ENCODE measurements around the gene ANKDD1B.

ANKDD1B gene

DNA sequence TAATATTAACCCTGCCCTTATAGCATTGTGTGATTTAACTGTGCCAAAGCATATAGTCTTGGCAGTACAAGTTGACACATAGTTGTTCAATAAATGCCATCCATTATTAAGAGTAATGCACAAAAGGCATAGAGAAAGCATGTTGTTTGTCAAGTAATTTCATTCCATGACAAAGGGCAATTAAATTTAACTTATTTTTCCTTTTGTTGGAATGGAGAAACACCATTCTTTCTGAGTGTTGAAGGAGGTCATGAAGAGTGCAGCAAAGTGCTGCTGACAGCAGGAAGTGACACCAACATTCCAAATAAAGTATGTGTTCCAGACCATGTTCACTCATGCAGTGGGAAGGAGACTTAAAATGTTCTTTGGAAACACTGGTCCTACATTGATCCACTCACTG, 29.1 kb downstream of the ANKDD1B start:
- no peak overlapping the region for H3K4me2 ChIP-seq (ENCODE audit: low read length)
- no peaks in the 10 kb centered on the region for H3K36me3 ChIP-seq (ENCODE audit: insufficient read depth, low read length)
- no peaks in the 10 kb centered on the region for H3K9me3 ChIP-seq (replicated peaks; ENCODE audit: low read length)
- H3K4me3 ChIP-seq (ENCODE audit: low read length): no peak overlapping the region
- H3K4me1 ChIP-seq (ENCODE audit: control insufficient read depth, insufficient read depth, low read length): peaks cover 9% of the 10 kb centered on the region
- H3K9ac ChIP-seq (ENCODE audit: low read depth, low read length): no peak overlapping the region
- no peaks in the 10 kb centered on the region for H3K27me3 ChIP-seq (ENCODE audit: control insufficient read depth, insufficient read depth, low read length)

DNA sequence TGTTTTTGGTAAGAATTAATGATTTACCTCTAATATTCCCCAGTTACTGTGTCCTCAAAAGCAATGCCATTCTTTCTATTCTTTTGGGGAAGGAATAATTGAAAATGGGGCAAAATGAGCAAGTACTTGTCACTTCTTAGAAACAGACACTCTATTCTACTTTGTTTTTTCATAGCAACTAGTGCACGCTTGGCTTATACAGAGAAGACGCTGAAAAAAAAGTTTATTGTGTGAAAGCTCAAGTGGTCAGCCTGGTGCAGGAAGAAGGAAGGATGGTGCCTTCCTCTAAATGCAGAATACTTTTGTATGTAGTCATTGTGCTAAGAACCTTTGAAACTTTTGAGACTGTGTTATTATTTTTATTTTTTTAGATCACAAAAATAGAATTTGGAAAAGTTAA, 29.6 kb downstream of the ANKDD1B start:
- Histone ChIP-seq H3K4me3 (ENCODE audit: low read length) (no peak overlapping the region), H3K9ac (ENCODE audit: low read depth, low read length) (no peak overlapping the region), H3K36me3 (ENCODE audit: insufficient read depth, low read length) (no peaks in the 10 kb centered on the region), H3K4me1 (ENCODE audit: control insufficient read depth, insufficient read depth, low read length) (peaks cover 9% of the 10 kb centered on the region), H3K27me3 (ENCODE audit: control insufficient read depth, insufficient read depth, low read length) (no peaks in the 10 kb centered on the region), H3K4me2 (ENCODE audit: low read length) (no peak overlapping the region), H3K9me3 (replicated peaks; ENCODE audit: low read length) (no peaks in the 10 kb centered on the region)

DNA sequence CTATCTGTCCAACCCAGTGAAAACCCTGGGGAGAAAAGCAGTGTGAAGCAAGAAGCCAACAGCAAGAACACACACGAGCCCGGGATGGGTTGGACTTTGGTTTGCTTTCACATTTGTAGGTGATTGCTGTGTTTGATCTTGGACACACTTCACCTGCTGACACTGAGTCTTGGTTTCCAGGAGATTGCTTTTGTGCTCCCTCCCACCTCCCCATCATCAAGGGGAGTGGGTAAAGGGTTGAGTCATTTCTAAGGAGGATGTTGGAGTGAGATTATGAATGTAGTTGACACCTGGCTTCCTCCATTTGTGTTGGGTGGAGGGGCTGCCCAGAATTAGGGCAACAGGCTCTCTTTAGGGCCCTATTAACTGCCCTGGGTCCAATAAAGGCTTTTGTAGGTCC, 37.5 kb downstream of the ANKDD1B start:
- Histone ChIP-seq H3K27me3 (ENCODE audit: control insufficient read depth, insufficient read depth, low read length) (no peaks in the 10 kb centered on the region), H3K4me2 (ENCODE audit: low read length) (no peak overlapping the region), H3K36me3 (ENCODE audit: insufficient read depth, low read length) (no peaks in the 10 kb centered on the region), H3K9ac (ENCODE audit: low read depth, low read length) (no peak overlapping the region), H3K9me3 (replicated peaks; ENCODE audit: low read length) (no peaks in the 10 kb centered on the region), H3K4me1 (ENCODE audit: control insufficient read depth, insufficient read depth, low read length) (peaks cover 8% of the 10 kb centered on the region), H3K4me3 (ENCODE audit: low read length) (no peak overlapping the region)

DNA sequence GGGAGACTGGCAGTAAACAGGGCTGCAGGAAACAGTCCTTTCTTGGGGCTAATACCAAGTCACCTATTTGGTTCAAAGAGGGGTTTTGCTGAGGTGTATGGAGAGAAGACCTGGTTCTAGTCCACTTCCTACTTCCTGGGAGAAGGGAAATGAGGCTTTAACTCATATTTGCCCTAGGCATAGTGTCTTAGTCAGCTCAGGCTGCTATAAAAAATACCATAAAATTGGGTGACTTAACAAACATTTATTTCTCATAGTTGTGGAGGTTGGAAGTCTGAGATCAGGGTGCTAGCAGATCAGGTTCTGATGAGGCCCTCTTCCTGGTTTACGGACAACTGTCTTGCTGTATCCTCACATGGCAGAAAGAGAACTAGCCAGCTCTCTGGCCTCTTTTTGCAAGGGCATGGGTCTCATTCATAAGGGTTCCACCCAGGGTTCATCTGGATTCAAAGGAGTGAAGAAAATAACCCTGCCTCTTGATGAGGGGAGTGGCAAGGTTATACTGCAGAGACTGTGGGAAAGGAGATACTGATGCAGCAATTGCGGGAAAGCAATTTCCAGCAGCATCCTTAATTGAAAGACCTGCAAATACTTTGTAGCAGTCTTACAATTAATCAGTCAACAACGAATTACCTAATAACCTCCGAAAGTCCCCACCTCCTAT, 40.5 kb downstream of the ANKDD1B start:
- Histone ChIP-seq H3K9ac (ENCODE audit: low read depth, low read length) (no peak overlapping the region), H3K27me3 (ENCODE audit: control insufficient read depth, insufficient read depth, low read length) (no peaks in the 10 kb centered on the region), H3K36me3 (ENCODE audit: insufficient read depth, low read length) (no peaks in the 10 kb centered on the region), H3K4me2 (ENCODE audit: low read length) (no peak overlapping the region), H3K4me1 (ENCODE audit: control insufficient read depth, insufficient read depth, low read length) (peaks cover 12% of the 10 kb centered on the region), H3K9me3 (replicated peaks; ENCODE audit: low read length) (no peaks in the 10 kb centered on the region), H3K4me3 (ENCODE audit: low read length) (no peak overlapping the region)

DNA sequence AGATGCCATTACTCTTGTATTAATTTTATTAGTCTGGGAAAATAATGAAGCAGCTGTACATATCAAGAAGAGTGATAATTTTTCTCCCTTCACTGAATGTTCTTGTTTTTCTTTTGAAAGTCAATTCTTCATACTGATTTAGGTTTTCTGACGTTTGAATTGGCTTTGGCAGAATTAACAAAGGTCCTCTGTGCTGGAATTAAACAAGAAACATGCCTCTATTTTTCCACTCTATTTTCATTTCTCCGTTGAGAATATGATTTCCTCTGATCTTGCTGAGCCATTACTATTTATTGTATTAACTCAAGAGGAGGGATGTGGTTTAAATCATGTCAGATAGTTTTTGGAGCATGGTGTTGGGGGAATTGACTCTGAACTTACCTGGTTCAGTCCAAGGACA, 42.3 kb downstream of the ANKDD1B start:
- no peak overlapping the region for H3K4me2 ChIP-seq (ENCODE audit: low read length)
- H3K9me3 ChIP-seq (replicated peaks; ENCODE audit: low read length): no peaks in the 10 kb centered on the region
- H3K9ac ChIP-seq (ENCODE audit: low read depth, low read length): no peak overlapping the region
- H3K27me3 ChIP-seq (ENCODE audit: control insufficient read depth, insufficient read depth, low read length): no peaks in the 10 kb centered on the region
- H3K4me1 ChIP-seq (ENCODE audit: control insufficient read depth, insufficient read depth, low read length): peaks cover 16% of the 10 kb centered on the region
- no peaks in the 10 kb centered on the region for H3K36me3 ChIP-seq (ENCODE audit: insufficient read depth, low read length)
- H3K4me3 ChIP-seq (ENCODE audit: low read length): no peak overlapping the region

DNA sequence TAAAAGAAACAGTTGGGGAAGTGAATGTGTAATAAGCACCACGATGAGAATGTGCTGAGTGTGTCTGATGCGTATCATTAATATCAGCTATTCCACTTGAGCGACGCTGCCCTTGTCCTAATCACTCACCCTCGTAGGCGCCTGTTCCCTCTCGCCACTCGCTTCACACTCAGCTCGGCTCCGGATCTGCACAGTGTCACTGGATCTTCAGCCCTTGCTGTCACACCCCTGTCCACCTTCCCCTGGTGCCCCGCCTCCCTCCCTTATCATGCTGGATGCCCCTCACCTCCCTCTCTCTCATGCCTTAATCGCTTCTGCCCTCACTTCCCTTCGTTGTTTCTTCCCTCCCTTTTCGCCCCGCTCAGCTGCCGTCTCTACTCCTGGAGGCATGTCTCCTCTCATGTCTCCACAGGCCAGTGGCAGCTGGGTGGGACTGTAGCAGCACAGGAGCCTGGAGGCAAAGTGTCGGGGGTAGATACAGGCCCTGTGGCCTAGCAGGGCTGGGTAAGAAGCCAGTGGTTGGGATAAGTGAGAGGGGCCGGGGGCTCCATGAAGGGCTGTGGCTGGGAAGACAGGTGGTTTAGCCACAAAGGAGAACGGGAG, 43.5 kb downstream of the ANKDD1B start:
- H3K4me3 ChIP-seq (ENCODE audit: low read length): no peak overlapping the region
- H3K36me3 ChIP-seq (ENCODE audit: insufficient read depth, low read length): no peaks in the 10 kb centered on the region
- no peak overlapping the region for H3K9ac ChIP-seq (ENCODE audit: low read depth, low read length)
- no peak overlapping the region for H3K4me2 ChIP-seq (ENCODE audit: low read length)
- H3K9me3 ChIP-seq (replicated peaks; ENCODE audit: low read length): no peaks in the 10 kb centered on the region
- no peaks in the 10 kb centered on the region for H3K27me3 ChIP-seq (ENCODE audit: control insufficient read depth, insufficient read depth, low read length)
- H3K4me1 ChIP-seq (ENCODE audit: control insufficient read depth, insufficient read depth, low read length): peaks cover 16% of the 10 kb centered on the region

DNA sequence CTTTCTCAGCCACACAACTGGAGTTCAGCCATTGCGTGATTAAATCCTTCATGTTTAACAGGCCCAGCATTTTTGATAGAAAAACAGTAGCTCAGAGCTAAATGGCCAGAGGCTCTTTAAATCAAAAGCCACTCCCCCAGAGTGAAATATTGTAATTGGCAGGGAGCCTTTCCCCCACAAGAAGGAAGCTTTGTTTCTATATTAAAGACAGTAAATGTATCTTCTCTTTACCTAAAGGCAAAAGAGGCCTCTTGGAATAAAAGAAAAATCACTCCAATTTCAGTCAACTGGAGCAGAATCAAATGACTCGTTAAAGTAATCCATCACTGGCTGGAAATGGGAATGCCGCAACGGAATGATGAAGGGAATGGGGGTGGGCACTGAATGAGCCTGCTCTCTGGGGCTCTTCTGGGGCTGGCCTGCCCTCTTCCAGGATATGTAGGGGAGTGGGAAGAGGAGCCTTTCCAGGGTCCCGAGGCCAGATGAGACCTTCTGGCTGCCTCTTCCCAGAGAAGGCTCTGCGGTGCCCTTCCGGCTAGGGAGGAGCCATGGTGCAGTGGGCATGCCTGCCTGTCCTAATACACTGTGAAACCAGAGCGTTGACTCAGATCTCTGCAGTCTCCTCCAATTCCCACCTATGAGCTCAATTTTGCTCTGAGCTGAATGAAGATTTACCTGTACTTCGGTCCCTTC, 45.2 kb downstream of the ANKDD1B start:
- Histone ChIP-seq H3K36me3 (ENCODE audit: insufficient read depth, low read length) (no peaks in the 10 kb centered on the region), H3K27me3 (ENCODE audit: control insufficient read depth, insufficient read depth, low read length) (no peaks in the 10 kb centered on the region), H3K4me3 (ENCODE audit: low read length) (peak overlapping the region; percentile 79), H3K9ac (ENCODE audit: low read depth, low read length) (peak overlapping the region; percentile 82), H3K9me3 (replicated peaks; ENCODE audit: low read length) (no peaks in the 10 kb centered on the region), H3K4me1 (ENCODE audit: control insufficient read depth, insufficient read depth, low read length) (peaks cover 12% of the 10 kb centered on the region), H3K4me2 (ENCODE audit: low read length) (peak overlapping the region; percentile 88)

DNA sequence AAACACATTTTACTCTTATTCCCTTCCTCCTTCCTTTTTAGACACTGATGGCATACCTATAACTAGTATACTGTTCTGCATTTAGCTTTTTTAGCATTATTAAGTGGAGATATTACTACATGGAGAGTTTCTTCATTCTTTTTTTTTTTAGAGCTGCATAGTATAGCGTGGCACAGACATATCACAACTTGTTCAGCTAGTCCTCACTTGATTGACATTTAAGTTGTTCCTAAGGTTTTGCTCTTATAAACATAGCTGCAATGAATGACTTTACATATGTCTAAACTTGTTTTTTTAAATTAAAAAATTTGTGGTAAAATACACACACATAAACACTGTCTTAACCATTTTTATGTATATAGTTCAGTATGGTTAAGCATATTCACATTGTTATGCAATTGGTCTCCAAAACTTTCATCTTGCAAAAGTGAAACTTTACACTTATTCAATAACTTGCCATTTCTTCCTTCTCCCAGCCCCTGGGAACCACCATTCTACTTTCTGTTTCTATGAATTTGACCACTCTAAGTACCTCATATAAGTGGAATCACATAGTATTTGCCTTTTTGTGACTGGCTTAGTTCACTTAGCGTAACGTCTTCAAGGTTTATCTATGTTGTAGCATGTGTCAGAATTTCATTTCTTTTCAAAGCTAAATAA, 48.7 kb downstream of the ANKDD1B start:
- H3K36me3 ChIP-seq (ENCODE audit: insufficient read depth, low read length): no peaks in the 10 kb centered on the region
- H3K9ac ChIP-seq (ENCODE audit: low read depth, low read length): no peak overlapping the region

DNA sequence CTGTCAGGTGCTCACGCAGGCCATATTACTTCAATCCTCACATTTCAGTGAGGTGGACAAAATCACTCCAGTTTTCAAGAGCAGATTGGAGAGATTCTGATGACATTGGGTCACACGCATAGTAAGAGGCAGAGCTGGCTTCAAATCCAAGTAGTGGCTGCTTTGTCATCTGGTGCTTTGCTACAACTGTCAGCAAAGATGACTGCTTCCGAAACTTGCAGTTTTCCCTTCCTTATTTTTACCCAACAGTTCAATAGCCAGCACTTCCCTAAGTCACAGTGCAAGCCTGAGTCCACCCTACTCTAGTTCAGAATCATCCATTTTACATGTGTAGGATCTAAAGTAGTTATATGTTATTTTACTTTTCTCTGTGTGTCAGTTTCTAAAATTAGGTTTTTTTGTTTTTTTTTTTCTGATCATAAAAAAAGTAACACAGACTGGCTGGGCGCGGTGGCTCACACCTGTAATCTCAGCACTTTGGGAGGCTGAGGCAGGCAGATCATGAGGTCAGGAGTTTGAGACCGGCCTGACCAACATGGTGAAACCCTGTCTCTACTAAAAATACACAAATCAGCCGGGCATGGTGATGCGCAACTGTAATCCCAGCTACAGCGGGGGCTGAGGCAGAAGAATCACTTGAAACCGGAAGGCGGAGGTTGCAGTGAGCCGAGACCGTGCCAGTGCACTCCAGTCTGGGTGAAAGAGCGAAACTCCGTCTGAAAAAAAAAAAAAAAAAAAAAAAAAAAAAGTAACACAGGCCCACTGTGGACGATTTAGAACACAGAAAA, 49.6 kb downstream of the ANKDD1B start:
- Histone ChIP-seq H3K36me3 (ENCODE audit: insufficient read depth, low read length) (no peaks in the 10 kb centered on the region), H3K4me1 (ENCODE audit: control insufficient read depth, insufficient read depth, low read length) (peaks cover 7% of the 10 kb centered on the region), H3K4me3 (ENCODE audit: low read length) (no peak overlapping the region), H3K9ac (ENCODE audit: low read depth, low read length) (no peak overlapping the region), H3K4me2 (ENCODE audit: low read length) (no peak overlapping the region), H3K27me3 (ENCODE audit: control insufficient read depth, insufficient read depth, low read length) (no peaks in the 10 kb centered on the region), H3K9me3 (replicated peaks; ENCODE audit: low read length) (no peaks in the 10 kb centered on the region)

More for the DNA sequence above, 48.7 kb downstream of the ANKDD1B start:
- no peaks in the 10 kb centered on the region for H3K27me3 ChIP-seq (ENCODE audit: control insufficient read depth, insufficient read depth, low read length)
- no peaks in the 10 kb centered on the region for H3K9me3 ChIP-seq (replicated peaks; ENCODE audit: low read length)
- no peak overlapping the region for H3K4me2 ChIP-seq (ENCODE audit: low read length)
- H3K4me3 ChIP-seq (ENCODE audit: low read length): no peak overlapping the region
- H3K4me1 ChIP-seq (ENCODE audit: control insufficient read depth, insufficient read depth, low read length): peaks cover 7% of the 10 kb centered on the region

DNA sequence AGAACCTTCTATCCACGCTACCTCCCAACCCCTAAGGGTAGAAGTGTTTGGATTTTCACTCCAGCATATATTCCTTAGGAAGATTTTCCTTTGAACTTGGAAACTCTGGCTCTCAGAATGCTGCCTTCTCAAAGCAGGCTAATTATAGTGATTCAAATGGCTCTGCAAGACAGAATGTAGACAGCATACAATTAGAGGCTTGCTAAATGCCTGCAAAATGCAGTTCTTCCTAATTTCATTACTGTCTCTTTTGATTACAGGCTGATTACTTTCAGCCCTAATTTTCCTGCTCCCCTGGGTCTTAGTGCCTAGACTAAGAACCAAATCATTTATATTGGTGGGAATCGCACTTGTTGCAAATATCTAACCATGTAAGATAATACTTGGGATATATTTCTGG, 50.8 kb downstream of the ANKDD1B start:
- no peak overlapping the region for H3K4me3 ChIP-seq (ENCODE audit: low read length)
- H3K9ac ChIP-seq (ENCODE audit: low read depth, low read length): no peak overlapping the region
- H3K27me3 ChIP-seq (ENCODE audit: control insufficient read depth, insufficient read depth, low read length): no peaks in the 10 kb centered on the region
- H3K4me1 ChIP-seq (ENCODE audit: control insufficient read depth, insufficient read depth, low read length): peaks cover under 1% of the 10 kb centered on the region
- no peak overlapping the region for H3K4me2 ChIP-seq (ENCODE audit: low read length)
- H3K36me3 ChIP-seq (ENCODE audit: insufficient read depth, low read length): no peaks in the 10 kb centered on the region
- H3K9me3 ChIP-seq (replicated peaks; ENCODE audit: low read length): no peaks in the 10 kb centered on the region

All from skeletal muscle satellite cell (primary cell).